Tibial nerve (tissue), 4 donors: ENCODE measurements around the gene STRADB.

Source experiments
- EP300 ChIP-seq, 2 donors: sonication (generic); formaldehyde crosslinking; IDR thresholded peaks; one replicate each; pipeline ENCODE4 v1.6.1; 2017; ENCODE audit warnings: antibody characterized with exemption in 2 of 2, mild to moderate bottlenecking in 1 of 2
- POLR2A ChIP-seq, 2 donors: fragments of 450-650 bp; IDR thresholded peaks; one replicate each; pipeline ENCODE4 v1.6.1; 2017; ENCODE audit warnings: antibody characterized with exemption in 2 of 2, mild to moderate bottlenecking in 2 of 2, moderate library complexity in 2 of 2
- TF ChIP-seq, protein P1 (sequence below), 5 experiments: fragments of 200-600 bp in 3 of 5; fragments of 450-650 bp in 2 of 5; sonication (generic) in 3 of 5; IDR thresholded peaks; one replicate each; pipeline ENCODE4 v1.5.1; 2016 to 2019; ENCODE audit warnings: antibody characterized with exemption in 5 of 5, mild to moderate bottlenecking in 3 of 5, moderate library complexity in 2 of 5

DNA sequence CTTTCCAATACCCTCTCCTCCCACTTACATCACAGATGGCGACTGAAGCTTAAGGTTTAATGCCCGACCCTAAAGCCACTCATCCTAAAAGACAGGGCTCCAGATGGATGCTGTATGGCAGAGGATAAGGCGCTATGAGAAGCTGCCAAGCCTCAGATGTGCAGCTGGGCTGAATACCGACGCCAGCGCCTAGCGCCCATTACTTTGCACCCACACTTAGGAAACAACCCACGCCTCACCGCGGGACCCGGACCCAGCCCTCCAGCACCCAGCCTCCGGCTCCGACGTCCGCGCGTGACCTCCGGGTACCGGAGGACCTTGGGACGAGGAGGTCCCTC, 617 bp upstream of the STRADB start:
- TF ChIP-seq, protein P1, sequence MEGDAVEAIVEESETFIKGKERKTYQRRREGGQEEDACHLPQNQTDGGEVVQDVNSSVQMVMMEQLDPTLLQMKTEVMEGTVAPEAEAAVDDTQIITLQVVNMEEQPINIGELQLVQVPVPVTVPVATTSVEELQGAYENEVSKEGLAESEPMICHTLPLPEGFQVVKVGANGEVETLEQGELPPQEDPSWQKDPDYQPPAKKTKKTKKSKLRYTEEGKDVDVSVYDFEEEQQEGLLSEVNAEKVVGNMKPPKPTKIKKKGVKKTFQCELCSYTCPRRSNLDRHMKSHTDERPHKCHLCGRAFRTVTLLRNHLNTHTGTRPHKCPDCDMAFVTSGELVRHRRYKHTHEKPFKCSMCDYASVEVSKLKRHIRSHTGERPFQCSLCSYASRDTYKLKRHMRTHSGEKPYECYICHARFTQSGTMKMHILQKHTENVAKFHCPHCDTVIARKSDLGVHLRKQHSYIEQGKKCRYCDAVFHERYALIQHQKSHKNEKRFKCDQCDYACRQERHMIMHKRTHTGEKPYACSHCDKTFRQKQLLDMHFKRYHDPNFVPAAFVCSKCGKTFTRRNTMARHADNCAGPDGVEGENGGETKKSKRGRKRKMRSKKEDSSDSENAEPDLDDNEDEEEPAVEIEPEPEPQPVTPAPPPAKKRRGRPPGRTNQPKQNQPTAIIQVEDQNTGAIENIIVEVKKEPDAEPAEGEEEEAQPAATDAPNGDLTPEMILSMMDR (IDR thresholded peaks at IDR 0.05), result no peak
- TF ChIP-seq POLR2A (IDR thresholded peaks at IDR 0.05), result no peak
- TF ChIP-seq EP300 (IDR thresholded peaks at IDR 0.05), result no peak
